Pancreas (tissue), 10 donors: Measurements from ENCODE around the gene TLR1. TPM values are rescaled to one million over a fixed set of nuclear protein-coding genes. Genes with fewer than 3 reads are reported as not detected.

Source experiments
- ATAC-seq, 4 donors: fragments of 200-7000 bp; cut with Tn5 transposase; one replicate each; pipeline versions ENCODE4 v1.8.0 to v1.9.1; 2020; ENCODE audit warnings: mild to moderate bottlenecking in 4 of 4, moderate library complexity in 4 of 4
- DNase-seq, 6 donors: peaks; one replicate each; pipeline ENCODE4 v3.0.0-alpha.2; 2020
- FAIRE-seq: peaks from 2 replicates; lab custom pipeline; 2012; peaks lifted over from hg19 to GRCh38; lab: Jason Lieb, UNC
- H3K27ac ChIP-seq, 4 donors: fragments of 200-600 bp; sonication (generic); 1 replicate in 3 of 4; 2 replicates in 1 of 4; pipeline versions ENCODE4 v1.5.0 to v1.8.0; 2020
- H3K27me3 ChIP-seq, 4 donors: fragments of 200-600 bp; one replicate each; pipeline ENCODE4 v1.8.0; 2021
- H3K36me3 ChIP-seq, 3 donors: fragments of 200-600 bp; sonication (generic) in 1 of 3; one replicate each; pipeline versions ENCODE4 v1.5.0 to v1.8.0; 2020 to 2021
- H3K4me1 ChIP-seq, 3 donors: fragments of 200-600 bp; one replicate each; pipeline ENCODE4 v1.8.0; 2021
- H3K4me3 ChIP-seq, 4 donors: fragments of 200-600 bp; sonication (generic) in 2 of 4; one replicate each; pipeline versions ENCODE4 v1.5.0 to v1.8.0; 2020 to 2021
- H3K9me3 ChIP-seq, 4 donors: fragments of 200-600 bp; one replicate each; pipeline ENCODE4 v1.8.0; 2021
- CTCF ChIP-seq, 4 donors: fragments of 200-600 bp; sonication (generic) in 3 of 4; IDR thresholded peaks; one replicate each; pipeline versions ENCODE4 v1.5.0 to v1.8.0; 2021; ENCODE audit warnings: antibody characterized with exemption in 4 of 4
- WGBS, 2 donors: extraction: QIAGEN DNeasy Blood & Tissue Kit; methylation state at CpG; one replicate each; pipeline ENCODE4 v1.1.7; 2013; 5-methylcytosine and 5-hydroxymethylcytosine counted together
- intact Hi-C, 3 donors: fragments of 100-400 bp; cut with DNase I; formaldehyde crosslinking; loops; one replicate each; pipeline versions ENCODE4 v1.11.1 to v1.14.2; 2022
- polyA plus RNA-seq, 2 donors: library from polyadenylated mRNA; stranded (reverse); fragments of 200-250 nt; gene quantifications; one replicate each; pipeline ENCODE4 v1.2.3, GENCODE V29; 2013
- total RNA-seq, 6 donors: library from RNA; stranded (reverse); fragmentation: NEBNext Ultra II Directional in 4 of 6; extraction: Animal tissue kit (Norgen Biotek cat#: 25700) in 4 of 6; gene quantifications; one replicate each; pipeline versions ENCODE4 v1.2.1 to v1.2.4, GENCODE V29; 2021 to 2023
- donor health status: healthy with polysubstance abuse.
- donor health status: DM: no; HTN: no; CAD: no; lungs with moderate emphysema.
- donor health status: DM: no; HTN: no; CAD: no.
- donor health status: control.
- donor health status: control.
- donor health status: Bipolar disorder and iron deficiency.
- donor health status: DM: yes; HTN: yes; CAD: no.
- donor health status: DM: no; HTN: no; CAD: no.
- donor health status: DM: no; HTN: no; CAD: no.
- donor health status: DM: yes; HTN: yes; CAD: no.

The TLR1 gene
- 10 to 100 TPM in 2 of 6 donors, 1 to 10 TPM in 4; 3.7 to 25.3 (median 7.4) TPM for total RNA-seq
- 1 to 10 TPM; 1.3 to 1.4 TPM for polyA plus RNA-seq

- peaks cover 0 to 8% (median 0%) of the 10 kb centered on the region in 3 donors for H3K4me1 ChIP-seq
- intact Hi-C loops: loop anchor here in 1 of 3 donors (10.0 kb wide), 1 partner anchor 50 kb away; no protein-coding TSS in a partner anchor
Observed at GRCh38 chr4:38804654-38805295, at the start of gene TLR1. Gene TLR1, minus strand, starts transcription at chr4:38804791. Its CDS starts 5,960 bp downstream, at chr4:38798831.

GRCh38 chr4:38846015-38846414 is 41.4 kb upstream of the TLR1 start:
- intact Hi-C loops: loop anchor here in 1 of 3 donors (10.0 kb wide), 1 partner anchor 81 kb away; no protein-coding TSS in a partner anchor
- Histone ChIP-seq H3K4me1 (no peaks in the 10 kb centered on the region), H3K27me3 (no peaks in the 10 kb centered on the region), H3K36me3 (no peaks in the 10 kb centered on the region), H3K4me3 (no peak overlapping the region), H3K9me3 (no peaks in the 10 kb centered on the region), H3K27ac (no peak overlapping the region)
- DNase-seq (no peak), FAIRE-seq (no peak), ATAC-seq (no peak)
- no peak for TF ChIP-seq CTCF (IDR thresholded peaks at IDR 0.05)
- WGBS, 2 donors: 97 to 100% methylated on average over 3 of the region's 3 CpGs

More at GRCh38 chr4:38804654-38805295, at the start of gene TLR1:
- H3K9me3 ChIP-seq: no peaks in the 10 kb centered on the region
- no peaks in the 10 kb centered on the region for H3K27me3 ChIP-seq
- peak within 1 kb of the TSS; percentile 5 to 43 (median 30) for H3K4me3 ChIP-seq
- FAIRE-seq (peak; percentile 96), ATAC-seq (peak; percentile 83 to 90 (median 89)), DNase-seq (no peak)
- 32 to 40% methylated on average over 7 of the region's 7 CpGs for WGBS, 2 donors
- peak in 3 of 4 donors; percentile 30 to 51 (median 49) for TF ChIP-seq CTCF (IDR thresholded peaks at IDR 0.05)
- no peaks in the 10 kb centered on the region for H3K36me3 ChIP-seq
- H3K27ac ChIP-seq: peak within 1 kb of the TSS; percentile 29 to 82 (median 64)

- FAIRE-seq: no peak
- no peak for ATAC-seq
- H3K36me3 ChIP-seq: no peaks in the 10 kb centered on the region
- H3K4me1 ChIP-seq: no peaks in the 10 kb centered on the region
- TF ChIP-seq CTCF (IDR thresholded peaks at IDR 0.05): no peak
- no peak for DNase-seq
- H3K4me3 ChIP-seq: no peak overlapping the region
- WGBS, 2 donors: 54 to 58% methylated on average over 4 of the region's 4 CpGs
- intact Hi-C loops: loop anchor here in 1 of 3 donors (10.0 kb wide), 1 partner anchor 78 kb away; no protein-coding TSS in a partner anchor
- no peaks in the 10 kb centered on the region for H3K9me3 ChIP-seq
- no peak overlapping the region for H3K27ac ChIP-seq
- H3K27me3 ChIP-seq: no peaks in the 10 kb centered on the region
Observed at GRCh38 chr4:38842994-38843393, 38.4 kb upstream of the TLR1 start.

GRCh38 chr4:38837849-38838248 is 33.3 kb upstream of the TLR1 start:
- no peak for FAIRE-seq

More at GRCh38 chr4:38837849-38838248, 33.3 kb upstream of the TLR1 start:
- no peaks in the 10 kb centered on the region for H3K9me3 ChIP-seq
- DNase-seq (no peak), ATAC-seq (no peak)
- no peak overlapping the region for H3K27ac ChIP-seq
- TF ChIP-seq CTCF (IDR thresholded peaks at IDR 0.05): no peak
- H3K4me3 ChIP-seq: no peak overlapping the region
- intact Hi-C loops: no loop called here
- H3K4me1 ChIP-seq: no peaks in the 10 kb centered on the region
- no peaks in the 10 kb centered on the region for H3K36me3 ChIP-seq
- no peaks in the 10 kb centered on the region for H3K27me3 ChIP-seq
- WGBS, 2 donors: 73 to 83% methylated on average over 2 of the region's 2 CpGs
